Stimulated activated CD8-positive, alpha-beta memory T cell treated with anti-CD3 and anti-CD28 coated beads, Interleukin-7, amount 100 ng/mL, for 24 hours (primary cell): ENCODE data around the gene COX6B2.

Experiments used
- DNase-seq: peaks from one replicate; pipeline ENCODE4 v3.0.0-alpha.2; 2020; ENCODE audit warnings: low read depth

COX6B2 gene

DNA sequence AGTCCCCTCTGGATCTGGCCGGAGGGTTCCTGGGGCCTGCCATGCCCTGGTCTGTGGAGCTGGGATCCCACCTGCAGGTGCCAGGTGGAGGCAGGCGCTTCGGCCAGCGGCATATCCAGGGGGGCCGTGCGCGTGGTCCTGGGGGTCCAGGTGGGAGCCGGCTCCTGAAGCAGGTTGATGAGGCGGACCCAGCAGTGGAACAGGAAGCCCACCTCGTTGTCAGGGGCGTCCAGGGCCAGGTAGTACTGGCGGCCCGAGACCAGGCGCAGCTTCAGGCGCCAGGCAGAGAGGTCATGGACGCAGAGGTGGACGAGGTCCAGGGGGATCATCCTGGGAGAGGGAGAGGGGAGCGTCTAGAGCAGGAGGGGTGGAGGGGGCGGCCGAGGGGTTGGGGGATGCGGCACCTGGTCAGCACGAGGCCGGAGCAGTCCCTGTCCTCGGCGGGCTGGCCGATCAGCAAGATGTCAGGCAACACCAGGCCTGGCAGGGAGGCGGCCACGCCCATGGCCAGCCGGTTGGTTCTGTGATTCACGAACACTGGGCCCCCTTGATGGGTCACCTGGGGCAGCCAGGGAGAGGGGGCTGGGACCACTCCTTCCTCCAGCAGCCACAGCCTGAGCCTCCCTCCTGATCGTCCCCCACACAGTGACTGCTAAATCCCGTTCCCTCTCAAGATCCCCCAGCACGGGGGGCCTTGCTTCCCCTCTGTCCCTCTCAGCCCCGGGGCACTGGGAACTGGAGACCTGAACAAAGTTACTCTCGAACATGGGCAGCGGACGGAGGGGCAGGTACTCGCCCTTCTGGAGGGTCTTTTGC is 7.9 kb upstream of the COX6B2 start:
- no peak for DNase-seq

GRCh38 chr19:55360902-55361301 is 6.4 kb upstream of the COX6B2 start:
- DNase-seq: no peak

DNA sequence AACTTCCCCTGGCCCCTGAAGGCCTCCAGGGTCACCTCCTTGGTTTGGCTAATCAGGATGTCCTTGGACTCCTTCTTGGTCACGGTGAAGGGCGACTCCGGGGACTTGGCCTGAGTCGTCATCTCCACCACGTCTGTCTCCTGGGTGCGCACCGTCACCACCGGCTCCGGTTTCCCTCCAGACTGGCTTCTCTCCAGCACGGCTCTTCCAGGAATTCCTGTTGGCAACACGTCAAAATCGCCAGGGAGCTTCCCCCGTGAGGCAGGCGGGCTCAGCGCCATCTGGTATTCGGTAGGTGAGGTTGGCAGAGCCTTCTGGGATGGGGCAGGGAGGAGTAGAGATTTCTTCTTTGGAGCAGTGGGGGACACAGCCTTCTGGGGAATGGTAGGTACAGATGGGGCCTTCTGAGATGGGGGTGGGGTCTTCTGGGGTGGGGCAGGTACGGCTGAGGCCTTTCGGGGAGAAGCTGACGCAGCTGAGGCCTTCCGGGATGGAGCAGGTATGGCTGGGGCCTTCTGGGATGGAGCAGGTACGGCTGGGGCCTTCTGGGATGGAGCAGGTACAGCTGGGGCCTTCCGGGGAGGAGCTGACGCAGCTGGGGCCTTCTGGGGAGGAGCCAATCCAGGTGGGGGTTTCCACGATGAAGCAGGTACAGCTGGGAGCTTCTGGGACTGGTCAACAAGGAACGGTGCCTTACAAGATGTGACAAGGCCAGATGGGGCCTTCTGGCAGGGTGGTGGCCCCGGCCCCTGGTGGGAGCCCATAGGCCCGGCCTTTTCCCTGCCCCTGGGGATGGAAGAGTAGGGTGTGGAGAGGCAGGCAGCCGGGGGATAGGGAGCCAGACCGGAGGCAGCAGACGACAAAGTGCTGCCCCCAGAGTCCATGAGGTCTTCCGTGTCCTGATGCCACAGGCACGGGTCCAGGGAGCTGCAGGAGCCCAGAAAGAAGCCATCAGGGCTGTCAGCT is 4.7 kb upstream of the COX6B2 start:
- DNase-seq: no peak

GRCh38 chr19:55358493-55358892 is 4.0 kb upstream of the COX6B2 start:
- no peak for DNase-seq

- no peak for DNase-seq
These were observed 798 bp upstream of the COX6B2 start for GRCh38 chr19:55355213-55355821.

DNA sequence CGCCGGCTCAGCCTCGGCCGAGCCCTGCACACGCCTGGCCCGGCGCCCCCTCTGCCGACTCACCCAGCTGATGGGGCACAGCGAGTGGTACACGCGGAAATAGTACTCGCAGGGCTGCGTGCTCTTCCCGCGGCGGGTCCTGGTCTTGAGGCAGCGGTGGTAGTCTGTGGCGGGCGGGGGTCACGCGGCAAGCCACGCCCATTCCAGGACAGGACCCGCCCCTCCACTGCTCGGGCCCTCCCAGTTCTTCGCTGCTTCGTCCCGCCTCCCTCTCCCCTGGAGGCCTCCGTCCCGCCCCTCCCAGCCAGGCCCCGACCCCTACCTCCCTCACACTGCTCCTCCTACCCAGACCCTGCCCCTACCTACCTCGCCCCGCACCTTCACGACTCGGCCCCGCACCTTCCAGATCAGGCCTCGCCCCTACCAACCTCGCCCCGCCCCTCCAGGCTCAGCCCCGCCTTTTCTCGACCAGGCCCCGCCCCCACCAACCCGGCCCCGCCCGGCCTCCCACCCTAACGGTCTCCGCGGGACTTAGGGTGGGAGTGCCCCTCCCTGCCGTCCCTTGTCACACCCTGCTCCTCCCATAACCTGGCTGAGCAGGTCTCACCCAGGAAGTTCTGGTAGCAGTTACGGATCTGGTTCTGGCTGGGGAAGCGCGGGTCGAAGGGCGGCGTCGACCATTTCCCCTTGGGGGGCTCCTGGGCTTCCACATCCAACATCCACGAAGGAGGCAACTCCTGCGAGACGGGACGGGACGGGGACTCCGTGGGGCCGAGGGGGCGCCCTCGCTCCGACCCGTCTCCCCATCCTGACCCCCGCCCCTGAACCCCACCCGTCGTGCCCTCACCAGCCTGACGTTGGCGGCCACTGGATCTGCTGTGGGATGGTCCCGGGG is 469 bp downstream of the COX6B2 start:
- DNase-seq: no peak

GRCh38 chr19:55353356-55353802 is 1.1 kb downstream of the COX6B2 start:
- no peak for DNase-seq

DNA sequence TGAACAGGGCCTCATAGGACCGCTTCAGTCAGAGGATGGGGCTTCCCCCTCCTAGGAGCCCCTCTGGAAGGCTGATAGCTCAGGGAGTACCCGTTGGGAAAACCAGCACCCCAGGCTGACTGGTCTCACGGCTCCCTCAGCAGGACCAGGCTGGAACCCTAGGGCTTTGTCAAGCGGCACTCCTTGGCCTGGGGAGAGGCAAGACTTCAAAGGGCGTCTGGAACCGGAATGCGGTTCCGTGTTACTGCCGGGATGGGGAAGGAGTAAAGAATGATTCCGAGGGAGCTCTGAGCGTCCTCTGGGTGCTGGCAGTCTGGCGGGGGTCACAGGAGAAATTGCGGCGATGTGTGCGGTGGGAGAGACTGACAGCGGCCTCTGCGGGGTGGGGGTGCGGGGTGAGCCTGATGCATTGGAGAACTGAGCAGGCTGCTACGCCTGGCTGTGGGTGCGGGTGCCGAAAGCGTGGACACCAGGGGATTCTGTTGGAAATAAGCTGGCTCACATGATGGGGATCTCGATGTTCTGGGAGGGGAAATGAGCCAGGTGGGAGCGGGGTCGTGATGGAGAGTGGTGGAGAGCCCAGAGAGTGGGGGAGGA is 1.9 kb downstream of the COX6B2 start:
- no peak for DNase-seq

- no peak for DNase-seq
These were observed 2.5 kb downstream of the COX6B2 start for GRCh38 chr19:55352040-55352439.

- DNase-seq: no peak
These were observed 3.8 kb downstream of the COX6B2 start for GRCh38 chr19:55350620-55351315.

DNA sequence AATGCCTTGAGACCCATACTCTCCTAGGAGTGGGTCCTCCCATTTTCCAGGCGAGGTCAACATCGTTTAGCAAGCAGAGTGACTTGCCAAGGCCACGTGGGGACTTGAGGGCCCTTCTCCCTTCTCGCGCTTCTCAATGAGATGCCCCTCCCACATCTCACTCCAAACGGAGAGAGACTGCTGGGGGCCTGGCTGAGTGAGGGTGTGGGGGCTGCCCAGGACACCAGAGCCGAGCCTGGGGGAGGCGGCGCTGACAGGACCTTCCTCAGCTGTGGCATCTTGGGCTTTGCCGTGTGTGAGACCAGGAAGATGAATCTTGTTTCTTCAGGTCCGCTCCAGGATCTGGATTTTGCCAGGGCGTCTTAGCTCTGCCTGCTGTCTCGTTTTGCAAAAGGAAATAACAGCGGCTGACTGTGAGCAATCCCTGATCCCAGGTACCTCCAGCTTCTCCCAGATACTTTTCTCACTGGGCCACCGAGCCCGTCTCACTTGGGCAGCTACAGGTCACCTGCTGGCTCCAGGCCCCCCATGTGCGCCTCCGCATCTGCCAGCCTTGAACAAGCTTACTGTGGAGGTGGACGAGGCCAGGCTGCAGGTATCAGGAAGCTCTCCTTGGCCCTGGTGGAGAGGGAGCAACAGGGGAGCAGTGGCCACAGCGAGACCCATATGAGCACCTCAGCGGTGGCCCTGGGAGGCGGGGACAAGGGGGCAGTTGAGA is 6.0 kb downstream of the COX6B2 start:
- no peak for DNase-seq

GRCh38 chr19:55347442-55348009 is 7.0 kb downstream of the COX6B2 start:
- no peak for DNase-seq

DNA sequence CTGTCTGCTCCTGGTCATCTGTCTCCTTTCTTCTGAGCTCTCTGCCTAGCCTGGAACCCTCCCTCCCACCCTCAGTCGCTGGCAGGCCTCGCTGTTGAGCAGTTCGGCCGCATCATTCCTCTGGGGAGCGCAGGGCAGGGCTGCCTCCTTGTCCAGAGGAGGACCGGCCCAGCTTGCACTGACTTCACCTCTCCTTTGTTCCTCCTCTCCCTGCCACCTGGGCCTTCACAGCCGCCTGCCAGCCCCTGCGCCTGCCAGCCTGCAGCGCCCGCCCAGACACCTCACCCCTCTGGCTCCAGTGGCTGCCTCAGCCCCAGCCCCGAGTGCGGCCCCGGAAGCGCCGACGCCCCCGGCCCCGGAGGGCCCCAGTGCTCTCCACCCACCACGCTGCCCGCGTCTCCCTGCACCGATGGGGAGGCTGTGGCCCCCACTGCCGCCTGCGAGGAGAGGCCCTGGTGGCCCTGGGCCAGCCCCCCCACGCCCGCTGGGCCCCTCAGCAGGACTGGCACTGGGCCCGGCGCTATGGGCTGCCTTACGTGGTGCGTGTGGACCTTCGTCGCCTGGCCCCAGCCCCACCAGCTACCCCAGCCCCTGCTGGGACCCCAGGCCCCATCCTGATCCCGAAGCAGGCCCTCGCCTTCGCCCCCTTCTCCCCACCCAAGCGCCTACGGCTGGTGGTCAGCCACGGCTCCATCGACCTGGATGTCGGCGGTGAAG is 7.6 kb downstream of the COX6B2 start:
- DNase-seq: no peak

GRCh38 chr19:55345818-55346724 is 8.4 kb downstream of the COX6B2 start:
- no peak for DNase-seq

DNA sequence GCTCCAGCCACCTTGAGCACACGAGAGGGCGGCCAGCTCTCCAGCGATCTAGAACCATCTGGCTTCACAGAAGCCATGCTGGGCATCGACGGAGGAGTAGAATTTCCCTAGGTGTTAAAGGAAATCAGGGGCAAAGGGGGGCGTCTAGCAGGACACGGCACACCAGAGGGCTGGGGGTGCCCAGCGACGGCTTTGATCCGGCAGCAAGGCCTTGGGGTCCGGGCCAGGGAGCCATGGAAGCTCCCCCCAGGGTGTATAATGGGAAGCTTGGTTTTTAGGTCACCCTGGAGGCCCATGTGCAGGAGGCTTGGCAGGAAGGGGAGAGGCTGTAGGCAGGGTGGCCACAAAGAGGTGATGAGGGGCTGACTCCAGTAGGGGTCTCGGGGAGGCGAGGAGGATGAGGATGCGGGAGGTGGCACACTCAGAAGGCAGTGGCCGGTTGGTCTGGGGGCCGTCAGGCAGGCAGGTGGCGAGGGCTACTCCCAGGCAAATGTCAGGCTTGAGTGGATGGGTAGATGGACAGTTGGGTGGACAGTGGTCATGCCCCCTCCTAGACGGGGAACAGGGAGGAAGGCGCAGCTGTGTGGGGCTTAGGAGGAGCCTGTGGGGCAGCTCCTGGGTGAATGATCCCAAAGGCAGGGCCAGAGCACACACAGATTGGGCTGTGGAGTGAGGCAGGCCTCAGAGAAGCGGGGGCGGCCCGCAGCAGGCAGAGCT is 9.3 kb downstream of the COX6B2 start:
- DNase-seq: no peak

DNA sequence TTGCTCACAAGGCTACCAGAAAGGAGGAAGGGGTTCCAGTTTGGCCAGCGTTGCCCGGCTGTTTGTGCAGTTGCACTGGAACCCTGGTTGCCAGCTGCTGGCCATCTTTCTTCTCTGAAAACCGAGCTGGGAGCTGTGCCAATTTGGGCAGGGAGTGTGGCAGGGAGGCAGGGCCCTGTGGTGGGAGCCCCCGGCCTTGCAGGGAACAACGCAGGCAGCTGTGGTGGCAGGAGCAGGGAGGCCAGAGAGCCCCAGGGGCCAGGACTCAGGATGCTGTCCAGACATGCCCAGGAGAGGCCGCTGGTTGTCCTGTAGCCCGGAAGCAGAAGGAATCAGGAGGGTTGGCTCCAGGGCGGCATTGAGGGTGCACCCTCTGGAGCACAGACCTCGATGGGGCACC is 10.1 kb downstream of the COX6B2 start:
- no peak for DNase-seq
